GM12864 (cell line): Measurements from ENCODE around the gene TPRN.

ENCODE experiments used
- DNase-seq: peaks from one replicate; pipeline ENCODE4 v3.0.0-alpha.2; 2011; ENCODE audit warnings: low read depth
- H3K4me3 ChIP-seq: 2 replicates; pipeline ENCODE4 v1.5.1; 2011; ENCODE audit warnings: mild to moderate bottlenecking, low read depth, low read length, control low read depth
- TF ChIP-seq, protein P1 (sequence below): IDR thresholded peaks from 2 replicates; pipeline ENCODE4 v1.5.1; 2011; ENCODE audit warnings: low read depth, mild to moderate bottlenecking, moderate library complexity, low read length, control low read depth, inconsistent platforms; ENCODE audit errors: missing control alignments

TPRN gene

DNA sequence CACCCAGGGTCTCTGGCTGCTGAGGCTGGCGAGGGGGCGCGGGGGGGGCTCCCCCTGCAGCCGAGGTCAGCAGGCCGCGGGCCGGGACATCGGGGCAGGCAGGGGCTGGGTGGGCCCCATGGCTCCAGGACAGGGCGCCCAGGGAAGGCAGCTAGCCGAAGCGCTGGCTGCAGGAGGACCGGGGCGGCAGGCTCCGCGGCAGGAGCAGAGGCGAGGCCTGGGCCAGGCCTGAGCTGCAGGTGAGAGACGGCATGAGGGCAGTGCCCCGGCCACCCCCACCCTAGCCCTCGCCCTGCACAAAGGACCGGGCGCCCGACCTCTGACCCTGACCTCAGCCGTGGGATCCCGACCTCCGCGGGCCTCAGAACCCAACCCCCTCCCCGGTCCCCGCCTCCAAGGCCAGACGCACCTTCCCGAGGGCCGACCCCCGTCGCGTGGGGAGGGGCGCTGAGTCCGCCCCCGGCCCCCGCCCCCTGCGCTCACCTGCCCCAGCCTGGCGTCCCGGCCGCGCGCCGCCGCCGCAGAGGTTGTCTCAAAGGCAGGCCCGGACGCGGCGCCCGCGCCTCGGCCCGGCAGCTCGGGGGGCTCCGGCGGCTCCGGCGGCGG lies 21.1 kb upstream of the TPRN start:
- TF ChIP-seq, protein P1, sequence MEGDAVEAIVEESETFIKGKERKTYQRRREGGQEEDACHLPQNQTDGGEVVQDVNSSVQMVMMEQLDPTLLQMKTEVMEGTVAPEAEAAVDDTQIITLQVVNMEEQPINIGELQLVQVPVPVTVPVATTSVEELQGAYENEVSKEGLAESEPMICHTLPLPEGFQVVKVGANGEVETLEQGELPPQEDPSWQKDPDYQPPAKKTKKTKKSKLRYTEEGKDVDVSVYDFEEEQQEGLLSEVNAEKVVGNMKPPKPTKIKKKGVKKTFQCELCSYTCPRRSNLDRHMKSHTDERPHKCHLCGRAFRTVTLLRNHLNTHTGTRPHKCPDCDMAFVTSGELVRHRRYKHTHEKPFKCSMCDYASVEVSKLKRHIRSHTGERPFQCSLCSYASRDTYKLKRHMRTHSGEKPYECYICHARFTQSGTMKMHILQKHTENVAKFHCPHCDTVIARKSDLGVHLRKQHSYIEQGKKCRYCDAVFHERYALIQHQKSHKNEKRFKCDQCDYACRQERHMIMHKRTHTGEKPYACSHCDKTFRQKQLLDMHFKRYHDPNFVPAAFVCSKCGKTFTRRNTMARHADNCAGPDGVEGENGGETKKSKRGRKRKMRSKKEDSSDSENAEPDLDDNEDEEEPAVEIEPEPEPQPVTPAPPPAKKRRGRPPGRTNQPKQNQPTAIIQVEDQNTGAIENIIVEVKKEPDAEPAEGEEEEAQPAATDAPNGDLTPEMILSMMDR = no peak
- peak overlapping the region; percentile 61 for H3K4me3 ChIP-seq
- DNase-seq = no peak

DNA sequence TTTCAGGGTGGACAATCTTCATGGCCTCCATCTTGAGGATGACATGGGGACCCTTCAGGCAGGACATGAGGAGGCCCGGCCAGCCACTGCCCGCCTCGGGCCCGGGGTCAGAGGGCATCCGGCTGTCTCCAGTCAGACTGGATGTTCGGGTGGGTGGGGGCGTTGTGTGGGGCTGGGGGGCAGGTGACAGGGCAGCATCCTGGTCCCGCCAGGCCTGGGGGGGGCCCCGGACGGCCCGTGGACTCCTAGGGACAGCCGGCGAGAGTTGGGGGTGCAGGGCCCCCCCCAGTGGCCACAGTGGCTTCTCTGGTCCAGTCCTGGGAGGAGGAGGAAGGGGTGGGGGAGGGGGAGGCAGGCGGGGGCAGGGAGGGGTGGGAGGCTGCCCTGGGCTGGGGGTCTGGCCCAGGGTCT lies 20.6 kb upstream of the TPRN start:
- TF ChIP-seq, protein P1 = no peak
- DNase-seq = no peak
- no peak overlapping the region for H3K4me3 ChIP-seq

DNA sequence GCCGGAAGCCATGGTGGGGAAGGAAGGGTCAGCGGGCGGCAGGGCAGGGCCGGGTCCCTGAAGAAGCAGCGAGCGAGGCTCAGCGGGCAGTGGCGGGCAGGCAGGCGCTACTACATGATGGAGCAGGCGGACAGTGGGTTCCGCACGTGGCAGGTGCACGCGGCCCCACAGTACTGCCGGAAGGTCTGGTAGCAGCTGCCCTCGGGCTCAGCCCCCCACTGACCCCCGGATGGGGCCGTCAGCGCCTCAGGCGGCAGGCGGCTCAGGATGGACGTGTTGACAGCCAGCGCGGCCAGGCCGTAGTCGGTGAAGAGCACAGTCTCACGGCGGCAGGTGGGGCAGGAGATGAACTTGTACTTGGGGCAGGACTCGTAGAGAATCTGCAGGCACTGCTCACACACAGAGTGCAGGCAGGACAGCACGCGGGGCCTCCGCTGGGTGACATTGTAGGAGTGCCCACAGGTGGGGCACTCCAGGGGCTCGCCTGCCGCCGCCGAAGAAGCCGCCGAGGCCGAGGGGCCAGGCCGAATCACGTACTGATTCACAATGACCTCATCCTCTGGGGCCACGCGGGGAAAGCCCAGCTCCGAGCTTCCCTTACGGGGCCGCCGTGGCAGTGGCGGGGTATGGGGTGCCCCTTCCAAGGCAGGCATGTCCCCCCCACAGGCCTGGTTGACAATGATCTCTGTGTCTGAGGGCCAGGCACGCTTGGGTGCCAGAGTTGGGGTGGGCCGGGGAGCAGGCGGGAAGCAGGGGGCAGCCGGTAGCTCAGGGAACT lies 20.0 kb upstream of the TPRN start:
- H3K4me3 ChIP-seq = no peak overlapping the region
- no peak for DNase-seq
- TF ChIP-seq, protein P1 = no peak

DNA sequence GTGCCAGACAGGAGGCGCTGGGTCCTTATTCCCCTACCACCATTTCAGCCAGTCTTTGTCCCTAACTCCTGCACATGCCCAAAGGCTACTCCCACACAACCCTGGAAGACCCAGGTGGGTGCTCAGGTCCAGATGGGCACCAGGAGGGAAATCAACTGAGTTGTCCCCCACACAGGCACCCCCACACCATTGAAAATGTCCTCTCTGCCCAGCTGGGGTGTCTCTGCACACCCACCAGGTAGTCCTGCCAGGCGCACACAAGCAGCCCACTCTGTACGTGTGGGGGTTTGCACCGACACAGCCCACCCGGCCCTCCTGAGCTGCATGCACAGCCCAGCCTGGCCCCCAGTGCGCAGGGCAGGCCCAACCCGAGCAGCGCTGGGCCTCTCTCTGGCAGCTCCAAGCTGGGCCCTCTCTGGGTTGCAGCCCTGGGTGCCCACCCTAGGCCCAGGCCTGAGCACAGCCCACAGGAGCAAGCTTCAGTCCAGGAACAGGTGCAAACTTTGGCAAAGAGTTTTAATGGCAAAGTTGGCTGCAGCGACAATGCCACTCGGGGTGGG lies 19.3 kb upstream of the TPRN start:
- TF ChIP-seq, protein P1 = no peak
- DNase-seq = no peak

DNA sequence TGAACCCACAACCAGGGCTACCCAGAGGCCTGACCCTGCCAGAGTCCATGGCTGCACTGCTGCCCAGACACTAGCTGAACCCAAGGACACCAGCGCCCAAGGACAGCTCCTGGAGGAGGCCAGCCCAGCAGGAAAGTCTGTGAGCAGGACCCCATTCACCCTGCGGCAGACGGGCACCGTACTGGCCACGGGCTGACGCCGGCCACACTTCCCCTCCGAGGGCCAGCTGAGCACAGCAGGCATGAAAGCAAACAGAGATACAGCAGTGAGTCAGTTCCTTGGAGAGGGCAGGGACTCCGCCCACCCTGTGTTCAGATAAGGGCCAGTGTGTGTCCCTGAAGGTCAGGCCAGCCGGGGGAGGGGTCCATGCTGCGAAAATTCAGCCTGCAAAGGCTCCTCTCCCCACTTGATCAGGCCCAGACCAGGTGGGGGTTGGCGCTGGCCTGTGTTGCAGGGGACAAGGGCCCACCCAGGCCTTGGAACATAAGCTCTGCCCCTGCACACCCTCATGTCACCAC lies 18.3 kb upstream of the TPRN start:
- no peak overlapping the region for H3K4me3 ChIP-seq
- no peak for DNase-seq
- TF ChIP-seq, protein P1 = no peak

More for the DNA sequence above, 19.3 kb upstream of the TPRN start:
- H3K4me3 ChIP-seq = no peak overlapping the region

DNA sequence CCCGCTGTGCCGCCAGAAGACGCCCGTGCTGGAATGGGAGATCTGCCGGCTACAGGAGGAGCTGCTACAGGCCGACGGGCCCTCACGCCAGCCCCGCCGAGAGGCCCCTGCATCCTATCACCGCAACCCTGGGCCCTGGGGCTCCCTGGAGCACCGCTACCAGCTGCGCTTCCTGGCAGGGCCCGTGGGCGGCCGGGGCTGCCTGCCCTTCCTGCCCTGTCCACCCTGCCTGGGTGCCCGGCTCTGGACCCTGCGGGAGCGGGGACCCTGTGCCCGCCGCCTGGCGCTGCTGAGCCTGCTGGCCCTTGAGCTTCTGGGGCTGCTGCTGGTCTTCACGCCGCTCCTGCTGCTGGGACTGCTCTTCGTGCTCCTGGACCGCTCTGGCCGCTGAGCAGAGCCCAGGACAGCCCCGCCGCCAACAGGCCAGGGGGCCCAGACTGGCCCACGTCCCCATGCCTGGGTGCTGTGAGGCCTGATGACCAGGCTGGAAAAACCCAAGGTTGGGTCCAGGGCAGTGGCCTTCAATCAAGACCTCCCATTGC lies 17.7 kb upstream of the TPRN start:
- H3K4me3 ChIP-seq = no peak overlapping the region
- TF ChIP-seq, protein P1 = no peak
- no peak for DNase-seq
